ENCODE data around the gene ZNF394.

The ZNF394 gene

GRCh38 chr7:99453105-99453504, 47.0 kb downstream of the ZNF394 start:
- H3K36me3 Mint-ChIP-seq (ENCODE audit: insufficient read depth) = peaks cover 32% of the 10 kb centered on the region
- no peak overlapping the region for H3K4me3 Mint-ChIP-seq
- no peaks in the 10 kb centered on the region for H3K27me3 Mint-ChIP-seq
- no peaks in the 10 kb centered on the region for H3K9me3 Mint-ChIP-seq
- H3K27ac Mint-ChIP-seq = peak overlapping the region in 1 of 2 donors; percentile 26
- H3K4me1 Mint-ChIP-seq (ENCODE audit: low read depth in 2 of 2) = peaks cover 5 to 7% of the 10 kb centered on the region in 2 donors
- DNase-seq (no peak), ATAC-seq (replicated peaks) (no peak)

GRCh38 chr7:99452541-99452940, 47.5 kb downstream of the ZNF394 start:
- no peak overlapping the region for H3K27ac Mint-ChIP-seq
- H3K9me3 Mint-ChIP-seq = no peaks in the 10 kb centered on the region
- H3K4me1 Mint-ChIP-seq (ENCODE audit: low read depth in 2 of 2) = peaks cover 5 to 7% of the 10 kb centered on the region in 2 donors

DNA sequence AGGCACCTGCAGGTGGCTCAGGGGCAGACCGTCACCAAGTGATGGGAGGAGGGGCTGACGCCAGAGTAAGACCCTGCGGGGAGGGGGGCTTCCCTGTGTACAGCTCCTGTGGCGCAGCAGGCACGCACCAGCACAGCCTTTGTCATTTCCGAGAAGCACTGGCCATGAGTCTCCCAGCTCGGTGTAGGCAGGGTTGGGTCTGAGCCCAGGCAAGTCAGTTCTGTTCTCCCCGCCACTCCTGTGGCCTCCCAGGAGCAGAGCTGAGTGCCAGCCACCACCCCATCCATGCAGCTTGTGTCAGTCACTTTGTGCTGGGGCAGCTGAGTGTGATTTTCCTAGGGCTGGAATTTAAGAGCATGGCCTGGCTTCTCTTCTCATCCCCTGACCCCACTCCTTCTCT, 48.1 kb downstream of the ZNF394 start:
- Mint-ChIP-seq H3K27me3 (no peaks in the 10 kb centered on the region), H3K4me3 (no peak overlapping the region), H3K36me3 (ENCODE audit: insufficient read depth) (peaks cover 35% of the 10 kb centered on the region), H3K4me1 (ENCODE audit: low read depth in 2 of 2) (peaks cover 5 to 7% of the 10 kb centered on the region in 2 donors), H3K27ac (no peak overlapping the region), H3K9me3 (no peaks in the 10 kb centered on the region)
- DNase-seq = no peak
- no peak for ATAC-seq (replicated peaks)

More at GRCh38 chr7:99452541-99452940, 47.5 kb downstream of the ZNF394 start:
- H3K27me3 Mint-ChIP-seq = no peaks in the 10 kb centered on the region
- H3K4me3 Mint-ChIP-seq = no peak overlapping the region
- no peak for ATAC-seq (replicated peaks)
- DNase-seq = no peak
- H3K36me3 Mint-ChIP-seq (ENCODE audit: insufficient read depth) = peaks cover 32% of the 10 kb centered on the region

- Mint-ChIP-seq H3K27me3 (no peaks in the 10 kb centered on the region), H3K27ac (peak overlapping the region; percentile 36 to 72), H3K36me3 (ENCODE audit: insufficient read depth) (peaks cover 36% of the 10 kb centered on the region), H3K4me3 (no peak overlapping the region), H3K4me1 (ENCODE audit: low read depth in 2 of 2) (peaks cover 7% of the 10 kb centered on the region in 2 donors), H3K9me3 (no peaks in the 10 kb centered on the region)
- ATAC-seq (replicated peaks) (no peak), DNase-seq (no peak)
Observed at GRCh38 chr7:99449326-99449725, 50.8 kb downstream of the ZNF394 start.

- no peak for DNase-seq
- H3K27ac Mint-ChIP-seq = no peak overlapping the region
- ATAC-seq (replicated peaks) = no peak
- H3K27me3 Mint-ChIP-seq = no peaks in the 10 kb centered on the region
- peaks cover 34% of the 10 kb centered on the region for H3K36me3 Mint-ChIP-seq (ENCODE audit: insufficient read depth)
- no peak overlapping the region for H3K4me3 Mint-ChIP-seq
- no peaks in the 10 kb centered on the region for H3K9me3 Mint-ChIP-seq
- peaks cover 7% of the 10 kb centered on the region in 2 donors for H3K4me1 Mint-ChIP-seq (ENCODE audit: low read depth in 2 of 2)
Observed at GRCh38 chr7:99448855-99449254, 51.2 kb downstream of the ZNF394 start.

GRCh38 chr7:99447943-99448342, 52.1 kb downstream of the ZNF394 start:
- Mint-ChIP-seq H3K36me3 (ENCODE audit: insufficient read depth) (peaks cover 29% of the 10 kb centered on the region), H3K27me3 (no peaks in the 10 kb centered on the region), H3K4me3 (no peak overlapping the region), H3K9me3 (no peaks in the 10 kb centered on the region), H3K4me1 (ENCODE audit: low read depth in 2 of 2) (peaks cover 7 to 11% of the 10 kb centered on the region in 2 donors), H3K27ac (no peak overlapping the region)
- ATAC-seq (replicated peaks) (no peak), DNase-seq (no peak)

- Mint-ChIP-seq H3K4me1 (ENCODE audit: low read depth in 2 of 2) (peaks cover 11 to 18% of the 10 kb centered on the region in 2 donors), H3K27ac (peak overlapping the region in 1 of 2 donors; percentile 23), H3K36me3 (ENCODE audit: insufficient read depth) (peaks cover 26% of the 10 kb centered on the region), H3K9me3 (no peaks in the 10 kb centered on the region), H3K27me3 (no peaks in the 10 kb centered on the region), H3K4me3 (no peak overlapping the region)
- no peak for ATAC-seq (replicated peaks)
- DNase-seq = no peak
Observed at GRCh38 chr7:99446096-99446495, 54.0 kb downstream of the ZNF394 start.
